Esophagus (tissue), 2 donors: ENCODE measurements around the gene SCN2A. TPM values are rescaled to one million over a fixed set of nuclear protein-coding genes. Genes with fewer than 3 reads are reported as not detected.
"Not testable (repeated sequence)": the region's sequence is repeated elsewhere in the genome, so short reads cannot be mapped to it uniquely, and the experiment has no call there.

Experiments
- H3K27ac ChIP-seq, 2 donors: one replicate each; pipeline ENCODE4 v1.5.1; 2013; ENCODE audit warnings: low read depth in 2 of 2, mild to moderate bottlenecking in 2 of 2, inconsistent platforms in 1 of 2, low read length in 1 of 2, moderate library complexity in 1 of 2
- H3K27me3 ChIP-seq, 2 donors: one replicate each; pipeline ENCODE4 v1.6.1; 2013; ENCODE audit warnings: low read length in 2 of 2, control low read depth in 1 of 2, mild to moderate bottlenecking in 1 of 2; ENCODE audit not compliant: insufficient read depth in 2 of 2, control insufficient read depth in 1 of 2
- H3K36me3 ChIP-seq, 2 donors: one replicate each; pipeline ENCODE4 v1.6.1; 2013; ENCODE audit warnings: low read length in 1 of 2; ENCODE audit not compliant: control insufficient read depth in 2 of 2, insufficient read depth in 2 of 2
- H3K4me1 ChIP-seq, 2 donors: one replicate each; pipeline ENCODE4 v1.6.1; 2013; ENCODE audit warnings: low read length in 1 of 2; ENCODE audit not compliant: control insufficient read depth in 2 of 2, insufficient read depth in 2 of 2
- H3K4me3 ChIP-seq, 2 donors: one replicate each; pipeline ENCODE4 v1.5.1; 2013; ENCODE audit warnings: low read length in 2 of 2, mild to moderate bottlenecking in 2 of 2, low read depth in 1 of 2, moderate library complexity in 1 of 2
- H3K9me3 ChIP-seq, 2 donors: one replicate each; pipeline ENCODE4 v1.6.1; 2013; ENCODE audit warnings: mild to moderate bottlenecking in 2 of 2, low read depth in 1 of 2, low read length in 1 of 2, moderate library complexity in 1 of 2; ENCODE audit not compliant: control insufficient read depth in 2 of 2, insufficient read depth in 1 of 2
- WGBS, 2 donors: extraction: QIAGEN DNeasy Blood & Tissue Kit; methylation state at CpG; one replicate each; pipeline ENCODE4 v1.1.7; 2013; 5-methylcytosine and 5-hydroxymethylcytosine counted together
- polyA plus RNA-seq, 2 donors: library from polyadenylated mRNA; stranded (reverse); fragments of 200-250 nt; gene quantifications; one replicate each; pipeline ENCODE4 v1.2.3, GENCODE V29; 2013
- donor health status: healthy with polysubstance abuse.
- donor health status: Bipolar disorder and iron deficiency.

Gene SCN2A
- polyA plus RNA-seq, 2 donors, result 0.01 to 0.02 TPM

DNA sequence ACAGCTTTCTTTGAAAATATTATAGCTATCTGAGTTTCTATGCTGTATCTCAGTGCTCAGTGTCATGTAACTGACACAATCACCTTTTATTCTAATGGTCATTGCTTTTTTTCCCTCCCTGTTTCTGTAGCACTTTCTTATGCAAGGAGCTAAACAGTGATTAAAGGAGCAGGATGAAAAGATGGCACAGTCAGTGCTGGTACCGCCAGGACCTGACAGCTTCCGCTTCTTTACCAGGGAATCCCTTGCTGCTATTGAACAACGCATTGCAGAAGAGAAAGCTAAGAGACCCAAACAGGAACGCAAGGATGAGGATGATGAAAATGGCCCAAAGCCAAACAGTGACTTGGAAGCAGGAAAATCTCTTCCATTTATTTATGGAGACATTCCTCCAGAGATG lies 56.4 kb downstream of the SCN2A start:
- Histone ChIP-seq H3K27ac (no peak overlapping the region), H3K36me3 (no peaks in the 10 kb centered on the region), H3K4me1 (no peaks in the 10 kb centered on the region), H3K4me3 (no peak overlapping the region), H3K27me3 (no peaks in the 10 kb centered on the region), H3K9me3 (no peaks in the 10 kb centered on the region)
- 91 to 95% methylated on average over 4 of the region's 4 CpGs for WGBS, 2 donors

- Histone ChIP-seq H3K27ac (no peak overlapping the region), H3K4me1 (no peaks in the 10 kb centered on the region), H3K36me3 (no peaks in the 10 kb centered on the region), H3K4me3 (no peak overlapping the region), H3K27me3 (no peaks in the 10 kb centered on the region), H3K9me3 (no peaks in the 10 kb centered on the region)
- 47 to 49% methylated on average over 3 of the region's 3 CpGs for WGBS, 2 donors
Measured at GRCh38 chr2:165305391-165306096, 66.3 kb downstream of the SCN2A start.

- H3K4me3 ChIP-seq, result no peak overlapping the region
- no peaks in the 10 kb centered on the region for H3K9me3 ChIP-seq
- 78 to 81% methylated on average over 1 of the region's 1 CpG for WGBS, 2 donors
Measured at GRCh38 chr2:165307317-165307716, 68.1 kb downstream of the SCN2A start.

GRCh38 chr2:165311949-165312348 lies 72.7 kb downstream of the SCN2A start:
- Histone ChIP-seq H3K4me3 (no peak overlapping the region), H3K4me1 (no peaks in the 10 kb centered on the region), H3K27me3 (no peaks in the 10 kb centered on the region), H3K36me3 (no peaks in the 10 kb centered on the region), H3K9me3 (no peaks in the 10 kb centered on the region), H3K27ac (no peak overlapping the region)
- 71 to 76% methylated on average over 1 of the region's 1 CpG for WGBS, 2 donors

More at GRCh38 chr2:165307317-165307716, 68.1 kb downstream of the SCN2A start:
- Histone ChIP-seq H3K27ac (no peak overlapping the region), H3K4me1 (no peaks in the 10 kb centered on the region), H3K27me3 (no peaks in the 10 kb centered on the region), H3K36me3 (no peaks in the 10 kb centered on the region)

- no peaks in the 10 kb centered on the region for H3K4me1 ChIP-seq
- 77 to 88% methylated on average over 2 of the region's 2 CpGs for WGBS, 2 donors
- no peak overlapping the region for H3K27ac ChIP-seq
- no peaks in the 10 kb centered on the region for H3K27me3 ChIP-seq
- no peaks in the 10 kb centered on the region for H3K36me3 ChIP-seq
- no peak overlapping the region for H3K4me3 ChIP-seq
- H3K9me3 ChIP-seq, result no peaks in the 10 kb centered on the region
Measured at GRCh38 chr2:165312999-165313398, 73.8 kb downstream of the SCN2A start.

DNA sequence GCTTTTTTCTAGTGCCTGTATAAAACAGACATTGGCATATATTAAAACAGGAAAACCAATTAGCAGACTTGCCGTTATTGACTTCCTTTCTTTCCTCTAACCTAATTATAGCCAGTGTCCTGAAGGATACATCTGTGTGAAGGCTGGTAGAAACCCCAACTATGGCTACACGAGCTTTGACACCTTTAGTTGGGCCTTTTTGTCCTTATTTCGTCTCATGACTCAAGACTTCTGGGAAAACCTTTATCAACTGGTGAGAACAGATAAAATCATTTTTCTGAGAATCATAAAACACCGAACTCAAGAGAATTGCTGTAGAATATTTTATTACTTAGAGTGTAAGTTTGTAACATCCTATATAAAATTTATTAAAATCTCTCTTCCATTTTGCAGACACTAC lies 74.3 kb downstream of the SCN2A start:
- Histone ChIP-seq H3K36me3 (no peaks in the 10 kb centered on the region), H3K27me3 (no peaks in the 10 kb centered on the region), H3K27ac (no peak overlapping the region), H3K4me3 (no peak overlapping the region), H3K4me1 (no peaks in the 10 kb centered on the region), H3K9me3 (no peaks in the 10 kb centered on the region)
- 64 to 69% methylated on average over 4 of the region's 4 CpGs for WGBS, 2 donors

DNA sequence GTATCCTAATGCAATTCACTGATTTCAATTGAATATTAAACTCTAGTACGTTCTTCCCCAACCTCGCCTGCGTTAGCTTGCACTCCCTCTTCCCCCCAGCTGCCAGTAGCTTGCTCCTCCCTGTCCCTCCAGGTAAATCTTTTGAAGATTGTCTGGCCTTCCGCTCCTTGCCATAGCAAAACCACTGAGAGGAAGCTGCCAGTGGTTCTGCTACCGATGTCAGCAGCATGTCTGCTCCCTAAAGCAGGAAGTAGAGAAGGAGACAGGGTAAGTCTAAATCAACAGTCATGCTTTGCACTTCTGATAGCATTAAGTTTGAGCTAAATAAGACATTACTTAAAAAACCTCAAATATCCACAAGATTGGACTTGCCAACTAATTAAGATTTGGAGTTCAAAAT lies 89.1 kb downstream of the SCN2A start:
- Histone ChIP-seq H3K4me3 (no peak overlapping the region), H3K9me3 (no peaks in the 10 kb centered on the region), H3K27ac (no peak overlapping the region), H3K27me3 (no peaks in the 10 kb centered on the region), H3K36me3 (no peaks in the 10 kb centered on the region), H3K4me1 (no peaks in the 10 kb centered on the region)
- WGBS, 2 donors, result 57 to 66% methylated on average over 5 of the region's 5 CpGs

DNA sequence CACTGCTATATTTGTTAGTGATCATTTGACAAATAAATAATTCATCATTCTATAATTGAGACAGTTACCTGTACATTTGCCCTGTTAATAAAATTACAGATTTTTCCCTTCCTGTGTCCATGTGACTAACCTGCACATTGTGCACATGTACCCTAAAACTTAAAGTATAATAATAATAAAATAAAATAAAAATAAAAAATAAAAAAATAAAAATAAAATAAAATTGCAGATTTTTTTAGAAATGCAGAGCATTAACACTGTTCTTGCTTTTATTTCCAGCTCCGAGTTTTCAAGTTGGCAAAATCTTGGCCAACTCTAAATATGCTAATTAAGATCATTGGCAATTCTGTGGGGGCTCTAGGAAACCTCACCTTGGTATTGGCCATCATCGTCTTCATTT lies 105.1 kb downstream of the SCN2A start:
- H3K27me3 ChIP-seq, H3K4me3 ChIP-seq, H3K9me3 ChIP-seq, H3K36me3 ChIP-seq, H3K27ac ChIP-seq, H3K4me1 ChIP-seq: not testable (repeated sequence)
- WGBS, 2 donors, result 75 to 79% methylated on average over 2 of the region's 2 CpGs

GRCh38 chr2:165348441-165348840 lies 109.2 kb downstream of the SCN2A start:
- no peaks in the 10 kb centered on the region for H3K36me3 ChIP-seq
- H3K4me1 ChIP-seq, result no peaks in the 10 kb centered on the region
- H3K27me3 ChIP-seq, result no peaks in the 10 kb centered on the region
- no peak overlapping the region for H3K27ac ChIP-seq
- H3K9me3 ChIP-seq, result no peaks in the 10 kb centered on the region
- H3K4me3 ChIP-seq, result no peak overlapping the region
- WGBS, 2 donors, result 67 to 77% methylated on average over 1 of the region's 1 CpG

GRCh38 chr2:165349181-165349580 lies 110.0 kb downstream of the SCN2A start:
- Histone ChIP-seq H3K9me3 (no peaks in the 10 kb centered on the region), H3K36me3 (no peaks in the 10 kb centered on the region), H3K4me1 (no peaks in the 10 kb centered on the region), H3K27ac (no peak overlapping the region), H3K27me3 (no peaks in the 10 kb centered on the region), H3K4me3 (no peak overlapping the region)
- WGBS, 2 donors, result 73 to 82% methylated on average over 2 of the region's 2 CpGs
